DMS79 (cell line): ENCODE data around the gene NAA50.
A peak's percentile ranks its signal among the peaks of the same experiment; 100 is the strongest.

Experiments
- DNase-seq: peaks from one replicate; lab custom pipeline; 2025; lab: John Stamatoyannopoulos, UW

NAA50 gene

GRCh38 chr3:113741620-113742019, 4.4 kb downstream of the NAA50 start:
- no peak for DNase-seq

GRCh38 chr3:113741086-113741485, 5.0 kb downstream of the NAA50 start:
- no peak for DNase-seq

GRCh38 chr3:113736548-113737089, 9.4 kb downstream of the NAA50 start:
- DNase-seq: peak; percentile 5

- DNase-seq: no peak
These were observed 14.4 kb downstream of the NAA50 start for GRCh38 chr3:113731694-113732093.

- DNase-seq: no peak
These were observed 15.5 kb downstream of the NAA50 start for GRCh38 chr3:113730550-113730949.

GRCh38 chr3:113728661-113729060, 17.4 kb downstream of the NAA50 start:
- DNase-seq: no peak

- no peak for DNase-seq
These were observed 24.4 kb downstream of the NAA50 start for GRCh38 chr3:113721636-113722035.

- DNase-seq: no peak
These were observed 26.3 kb downstream of the NAA50 start for GRCh38 chr3:113719758-113720157.

GRCh38 chr3:113719294-113719693, 26.8 kb downstream of the NAA50 start:
- no peak for DNase-seq

- DNase-seq: no peak
These were observed 28.2 kb downstream of the NAA50 start for GRCh38 chr3:113717818-113718217.

GRCh38 chr3:113717308-113717707, 28.7 kb downstream of the NAA50 start:
- DNase-seq: no peak

- DNase-seq: no peak
These were observed 31.3 kb downstream of the NAA50 start for GRCh38 chr3:113714702-113715101.

GRCh38 chr3:113712129-113712528, 33.9 kb downstream of the NAA50 start:
- DNase-seq: no peak

- no peak for DNase-seq
These were observed 38.2 kb downstream of the NAA50 start for GRCh38 chr3:113707835-113708234.

GRCh38 chr3:113698956-113699355, 47.1 kb downstream of the NAA50 start:
- DNase-seq: no peak

- DNase-seq: no peak
These were observed 47.8 kb downstream of the NAA50 start for GRCh38 chr3:113698213-113698742.

GRCh38 chr3:113697500-113698090, 48.5 kb downstream of the NAA50 start:
- no peak for DNase-seq

GRCh38 chr3:113696658-113697499, 49.2 kb downstream of the NAA50 start:
- DNase-seq: peak; percentile 98

- DNase-seq: no peak
These were observed 50.0 kb downstream of the NAA50 start, which contains the start of gene USF3 for GRCh38 chr3:113695786-113696645. Gene USF3 (minus strand): TSS chr3:113696642. CDS start chr3:113674878, 21,764 bp downstream.

- peak; percentile 24 for DNase-seq
These were observed 50.6 kb downstream of the NAA50 start for GRCh38 chr3:113695431-113695785.

GRCh38 chr3:113690482-113690881, 55.6 kb downstream of the NAA50 start:
- no peak for DNase-seq
